Measurements from ENCODE around the gene PLOD2.

- no peak for TF ChIP-seq POLR2A (IDR thresholded peaks at IDR 0.05; ENCODE audit: low read length)
- TF ChIP-seq GATA1 (IDR thresholded peaks at IDR 0.05; ENCODE audit: low read depth, low read length): no peak
Observed at GRCh38 chr3:146035366-146035765, 125.6 kb downstream of the PLOD2 start.

Measured in erythroblast (primary cell).